GM18520 (cell line): Measurements from ENCODE around the gene ANKDD1A.

Experiments used
- ATAC-seq: cut with Tn5 transposase; IDR thresholded peaks from one replicate; pipeline ENCODE4 v1.9.1; 2021; ENCODE audit not compliant: unreplicated experiment

The ANKDD1A gene

DNA sequence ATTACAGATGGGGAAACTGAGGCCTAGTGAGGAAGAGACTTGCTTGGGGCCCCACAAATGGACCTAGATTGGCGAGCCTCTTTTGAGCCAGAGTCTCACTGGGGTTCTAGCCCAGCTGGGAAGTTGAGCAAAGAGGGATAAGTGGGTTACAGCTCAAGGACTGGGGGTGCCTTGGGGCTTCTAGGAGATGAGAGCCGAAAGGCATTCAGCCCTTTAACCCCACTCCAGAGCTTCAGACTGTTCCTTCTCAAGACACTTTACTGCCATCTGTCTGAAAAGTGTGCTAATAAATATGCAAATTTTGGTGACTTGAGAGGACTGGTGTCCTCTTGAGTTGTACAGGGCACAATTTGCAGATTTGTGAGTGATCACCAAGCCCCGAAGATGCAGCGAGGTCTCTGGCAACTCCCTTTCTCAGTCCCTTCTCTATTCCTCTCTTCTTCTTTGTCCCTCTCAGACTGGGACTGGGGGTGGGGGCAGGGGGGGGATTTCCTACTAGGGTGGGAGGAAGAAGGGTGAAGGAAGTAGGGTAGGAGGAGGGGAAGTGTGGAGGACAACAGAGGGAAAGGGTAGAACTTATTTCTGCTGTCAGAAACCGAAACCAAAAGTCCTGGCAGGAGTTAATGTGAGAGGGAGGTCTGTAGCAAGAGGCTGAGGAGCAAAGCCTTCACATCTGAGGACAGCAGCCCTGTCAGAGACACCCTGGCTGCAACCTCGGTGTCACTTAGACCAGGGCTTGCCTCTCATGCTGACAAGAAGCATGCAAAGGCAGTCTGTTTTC is 16.2 kb upstream of the ANKDD1A start:
- peak; percentile 25 for ATAC-seq

DNA sequence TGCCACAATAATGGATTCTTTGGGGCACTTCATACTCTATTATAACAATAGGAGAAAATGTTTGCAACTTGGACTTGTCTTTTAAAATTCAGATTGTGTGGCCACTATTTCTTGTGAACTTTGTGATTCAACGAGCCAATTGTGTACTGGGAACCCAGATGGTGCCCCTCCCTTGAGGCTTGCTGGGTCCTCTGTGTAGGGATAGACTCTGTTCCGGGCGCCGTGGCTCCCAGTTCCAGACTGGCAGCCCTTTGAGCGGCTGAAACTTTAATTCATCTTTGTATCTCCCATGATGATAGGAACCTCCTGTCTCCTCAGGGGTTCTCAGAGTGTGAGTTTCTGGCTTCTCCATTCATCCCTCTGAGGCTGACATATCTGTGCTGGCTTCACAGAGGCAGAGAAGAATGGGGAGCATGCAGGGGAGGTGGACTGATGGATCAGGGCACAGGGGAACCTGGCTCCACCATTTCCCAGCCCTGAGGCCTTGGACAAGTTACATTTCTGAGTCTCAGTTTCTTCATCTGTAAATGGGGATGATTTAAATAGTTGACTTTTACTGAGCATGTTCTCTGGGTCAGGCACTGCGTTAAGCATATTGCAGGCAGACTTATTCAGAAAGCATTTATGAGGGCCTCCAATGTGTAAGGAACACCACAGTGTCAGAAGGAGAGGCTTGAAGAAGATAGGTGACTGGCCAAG is 15.2 kb upstream of the ANKDD1A start:
- no peak for ATAC-seq

DNA sequence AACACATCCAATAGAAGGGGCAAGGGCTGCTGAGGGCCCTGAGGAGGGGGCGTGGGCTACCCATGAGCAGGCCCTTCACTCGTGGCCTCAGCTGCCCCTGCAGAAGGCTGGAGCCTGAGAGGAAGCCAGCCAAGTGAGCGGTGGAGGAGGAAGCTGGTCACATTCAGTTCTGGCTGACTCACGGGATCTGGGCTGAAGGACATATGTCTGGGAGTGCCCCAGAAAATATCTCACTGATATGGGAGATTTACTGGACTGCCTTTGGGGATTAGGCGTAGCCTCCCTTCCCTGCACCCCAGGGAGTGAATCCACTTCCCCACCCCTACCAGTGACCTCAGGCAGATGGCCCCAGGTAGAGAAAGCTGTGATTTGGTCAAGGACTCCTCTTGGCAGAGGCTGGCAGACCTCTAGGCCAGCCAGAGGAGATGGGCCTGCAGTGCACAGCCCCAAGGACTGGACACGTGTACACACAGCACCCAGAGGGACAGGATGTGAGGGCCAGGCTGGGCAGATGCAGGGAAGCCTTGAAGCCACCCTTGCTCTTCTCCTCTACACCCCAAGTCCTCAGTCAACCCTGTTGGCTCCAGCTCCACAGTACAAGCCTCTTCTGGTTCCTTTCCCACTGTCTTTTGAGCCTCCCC is 14.2 kb upstream of the ANKDD1A start:
- ATAC-seq, result no peak

DNA sequence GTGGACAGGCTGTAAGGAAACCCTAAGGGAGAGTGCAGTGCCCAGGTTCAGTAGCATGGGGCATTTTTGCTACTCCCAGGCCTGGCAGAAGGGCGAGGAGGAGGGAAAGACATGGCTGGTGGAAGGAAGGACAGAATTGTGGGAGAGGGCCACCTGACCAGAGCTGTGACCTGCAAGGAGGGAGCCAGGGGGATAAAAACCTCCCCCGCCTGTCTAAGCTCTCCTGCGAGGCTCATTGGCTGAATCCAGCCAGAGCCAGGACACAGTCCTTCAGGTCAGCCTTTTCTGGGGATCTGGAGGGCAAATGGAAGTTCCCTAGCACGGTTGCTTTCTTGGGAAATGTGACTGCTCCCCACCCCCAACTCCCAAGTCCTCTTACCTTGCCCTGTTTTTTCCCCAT is 13.3 kb upstream of the ANKDD1A start:
- no peak for ATAC-seq

DNA sequence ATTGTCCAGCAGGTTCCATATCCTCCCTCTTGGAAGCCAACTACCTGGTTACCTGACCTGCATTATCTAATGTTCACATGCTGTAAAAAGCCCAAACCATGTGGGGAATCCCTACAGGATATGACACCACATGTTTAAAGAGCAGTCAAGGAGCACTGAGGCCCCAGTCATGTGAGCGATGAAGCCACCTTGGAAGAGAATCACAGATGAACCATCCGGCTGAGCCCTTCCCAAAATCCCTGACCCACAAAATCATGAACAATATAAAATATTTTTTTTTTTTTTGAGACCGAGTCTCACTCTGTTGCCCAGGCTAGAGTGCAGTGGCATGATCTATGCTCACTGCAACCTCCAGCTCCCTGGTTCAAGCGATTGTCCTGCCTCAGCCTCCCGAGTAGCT is 10.6 kb upstream of the ANKDD1A start:
- ATAC-seq, result no peak

DNA sequence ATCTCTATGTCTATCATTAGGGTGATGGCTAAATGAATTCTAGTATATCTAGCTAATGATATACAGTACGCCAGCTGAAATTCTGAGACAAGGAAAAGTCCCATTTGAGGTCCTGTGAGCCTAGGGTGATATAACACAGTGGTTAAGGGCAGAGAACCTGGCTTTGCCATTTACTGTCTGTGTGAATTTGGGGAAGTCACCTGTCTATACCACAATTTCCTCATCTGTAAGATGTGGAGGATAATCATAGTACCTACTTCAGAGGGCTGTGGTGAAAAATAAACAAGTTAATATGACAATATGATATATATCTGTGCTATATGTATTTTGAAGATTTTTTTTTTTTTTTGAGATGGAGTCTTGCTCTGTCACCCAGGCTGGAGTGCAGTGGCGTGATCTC is 9.8 kb upstream of the ANKDD1A start:
- ATAC-seq, result no peak

DNA sequence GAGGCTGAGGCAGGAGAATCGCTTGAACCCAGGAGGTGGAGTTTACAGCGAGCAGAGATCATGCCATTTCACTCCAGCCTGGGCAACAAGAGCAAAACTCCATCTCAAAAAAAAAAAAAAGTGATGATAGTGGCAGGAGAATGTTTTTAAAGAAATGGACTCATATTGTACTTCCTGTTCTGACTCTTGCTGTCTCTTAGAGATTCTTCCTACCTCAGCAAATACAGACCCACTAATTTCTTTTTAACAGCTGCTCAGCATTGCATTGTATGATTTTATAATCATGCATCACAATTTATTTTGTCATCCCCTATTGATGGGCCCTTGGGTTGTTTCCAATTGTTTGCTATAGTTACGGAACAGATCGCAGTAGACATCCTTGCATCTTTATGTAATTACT is 8.8 kb upstream of the ANKDD1A start:
- ATAC-seq, result no peak

DNA sequence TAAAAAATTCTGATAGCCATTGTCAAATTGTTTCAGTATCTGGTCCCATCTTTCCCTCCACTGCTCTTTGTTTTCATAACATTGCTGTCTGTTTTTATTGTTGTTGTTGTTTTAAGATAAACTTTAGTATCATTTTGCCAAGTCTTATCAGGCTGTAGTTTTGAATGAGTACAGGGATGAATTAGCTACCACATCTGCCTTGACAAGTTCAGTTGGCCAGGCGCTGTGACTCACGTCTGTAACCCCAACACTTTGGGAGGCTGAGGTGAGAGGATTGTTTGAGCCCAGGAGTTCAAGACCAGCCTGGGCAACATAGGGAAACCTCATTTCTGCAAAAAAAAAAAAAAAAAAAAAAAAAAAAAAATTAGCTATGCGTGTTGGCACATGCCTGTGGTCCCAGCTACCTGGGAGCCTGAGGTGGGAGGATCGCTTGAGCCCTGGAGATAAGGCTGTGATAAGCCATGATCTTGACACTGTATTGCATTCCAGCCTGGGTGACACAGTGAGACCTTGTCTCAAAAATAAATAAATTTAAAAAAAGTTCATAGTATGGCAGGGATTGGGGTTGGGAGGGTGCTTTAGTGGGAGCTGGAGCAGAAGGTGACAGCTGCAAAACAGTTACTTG is 8.3 kb upstream of the ANKDD1A start:
- no peak for ATAC-seq

DNA sequence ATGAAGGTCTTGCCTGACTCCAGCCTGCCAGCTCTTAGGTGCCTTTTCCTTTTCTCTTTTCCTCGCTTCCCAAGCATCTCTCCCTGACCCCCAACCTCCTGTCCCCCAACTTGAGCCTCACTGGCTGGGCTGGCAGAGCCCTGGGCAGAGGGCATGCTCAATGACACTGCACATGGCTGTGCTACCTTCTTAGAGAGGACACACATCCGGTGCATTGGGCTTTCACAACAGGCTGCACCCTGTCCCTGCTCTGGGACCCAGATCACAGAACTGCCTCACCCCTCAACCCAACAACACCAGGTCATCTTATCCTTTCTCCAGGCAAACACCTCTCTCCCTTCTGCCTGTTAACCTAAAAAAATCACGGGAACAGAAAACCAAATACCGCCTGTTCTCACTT is 7.5 kb upstream of the ANKDD1A start:
- ATAC-seq, result no peak

DNA sequence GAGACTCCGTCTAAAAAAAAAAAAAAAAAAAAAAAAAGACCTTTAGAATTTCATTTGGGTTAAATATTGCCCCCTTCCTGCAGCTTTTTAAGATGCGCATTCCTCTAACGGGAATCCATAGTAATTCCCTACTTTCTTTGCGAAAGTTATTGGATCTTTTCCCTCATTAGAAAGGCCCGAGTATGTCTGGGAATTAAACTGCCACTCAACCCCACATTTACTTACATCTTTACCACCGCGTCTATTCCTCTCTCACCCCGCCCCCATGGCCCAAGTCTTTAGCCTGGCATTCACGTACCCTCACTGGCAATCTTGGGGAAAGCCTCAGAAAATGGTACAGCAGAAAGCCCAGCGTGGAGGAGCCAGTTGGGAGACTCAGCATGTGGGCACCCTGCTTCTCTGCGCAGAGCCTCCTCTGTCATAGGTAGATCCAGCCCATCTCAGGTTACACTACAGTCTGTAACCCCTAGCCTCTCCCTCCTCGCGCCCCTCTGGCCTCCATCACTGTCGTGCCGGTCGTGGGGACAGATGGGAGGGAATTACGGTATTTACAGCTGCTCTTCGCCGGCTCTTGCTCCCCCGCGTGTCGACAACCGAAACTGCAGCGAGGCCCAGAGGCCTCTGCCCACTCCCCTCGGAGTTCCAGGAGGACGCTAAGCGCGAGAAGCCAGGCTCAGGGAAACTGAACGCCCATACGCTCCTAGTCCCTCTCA is 6.4 kb upstream of the ANKDD1A start:
- peak; percentile 50 for ATAC-seq

DNA sequence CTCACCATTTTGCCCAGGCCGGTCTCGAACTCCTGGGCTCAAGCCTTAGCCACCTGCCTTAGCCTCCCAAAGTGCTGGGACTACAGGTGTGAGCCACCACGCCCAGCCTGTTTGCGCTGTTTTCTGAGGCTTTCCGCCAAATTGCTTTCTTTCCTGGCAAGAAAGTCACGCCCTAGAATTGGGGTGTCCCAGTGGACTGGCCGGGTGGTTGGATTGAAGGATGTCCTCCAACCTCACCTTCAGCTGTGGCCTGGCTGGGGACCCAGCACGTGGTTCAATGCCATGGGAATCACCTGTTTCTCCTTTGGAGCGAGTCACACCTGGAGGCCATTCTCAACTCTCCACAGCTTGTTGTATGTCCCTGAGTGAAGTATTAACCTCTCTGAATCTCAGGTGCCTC is 5.8 kb upstream of the ANKDD1A start:
- ATAC-seq, result no peak

DNA sequence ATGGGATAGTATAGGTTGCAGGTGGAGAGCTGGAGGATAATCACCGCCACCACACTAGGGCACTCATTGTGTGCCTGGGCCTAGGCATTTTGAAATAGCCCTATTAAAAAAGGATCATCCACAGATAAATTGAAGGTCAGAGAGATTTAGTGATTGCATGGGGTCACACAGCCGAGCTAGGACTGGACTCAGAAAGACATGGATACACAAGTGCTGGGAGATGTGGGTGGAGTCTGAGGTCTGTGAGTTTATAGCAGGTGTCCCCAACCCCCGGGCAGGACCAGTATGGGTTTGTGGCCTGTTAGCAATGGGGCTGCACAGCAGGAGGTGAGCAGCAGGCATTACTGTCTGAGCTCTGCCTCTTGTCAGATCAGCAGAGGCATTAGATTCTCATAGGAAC is 5.3 kb upstream of the ANKDD1A start:
- no peak for ATAC-seq

DNA sequence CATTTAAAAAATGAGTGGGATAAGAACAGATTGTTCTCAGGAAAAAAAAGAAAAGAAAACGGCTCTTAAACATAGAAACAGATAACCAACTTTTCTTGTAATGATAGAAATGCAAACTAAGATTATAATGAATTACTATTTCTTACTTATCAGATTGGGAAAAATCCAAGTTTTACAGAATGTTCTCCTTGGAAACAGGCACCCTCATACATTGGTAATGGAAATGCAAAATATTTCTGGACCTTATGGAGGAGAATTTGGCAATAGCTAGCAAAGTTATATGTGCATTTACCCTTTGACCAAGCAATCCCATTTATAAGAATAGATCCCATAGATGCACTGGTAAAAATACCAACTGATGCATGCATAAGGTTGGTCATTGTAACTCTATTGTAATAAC is 3.7 kb upstream of the ANKDD1A start:
- ATAC-seq, result no peak

DNA sequence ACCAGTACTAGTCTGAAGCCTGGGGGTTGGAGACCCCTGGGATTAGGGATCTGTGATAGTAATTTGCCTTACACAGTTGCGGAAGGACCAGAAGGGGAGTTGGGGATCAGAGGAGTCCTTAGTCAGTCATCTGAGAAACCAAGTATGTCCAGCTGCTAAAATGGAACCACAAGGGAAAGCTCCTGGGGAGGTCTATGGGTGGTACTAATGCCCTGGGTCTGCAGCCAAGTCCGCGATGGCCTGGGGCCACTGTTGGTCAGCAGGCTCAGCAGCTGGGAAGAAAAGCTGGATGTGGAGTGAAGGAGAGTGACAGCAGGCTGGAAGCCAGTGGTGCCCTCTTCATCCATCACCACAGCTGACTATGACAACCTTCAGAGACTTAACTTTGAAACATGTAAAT is 2.2 kb upstream of the ANKDD1A start:
- no peak for ATAC-seq

DNA sequence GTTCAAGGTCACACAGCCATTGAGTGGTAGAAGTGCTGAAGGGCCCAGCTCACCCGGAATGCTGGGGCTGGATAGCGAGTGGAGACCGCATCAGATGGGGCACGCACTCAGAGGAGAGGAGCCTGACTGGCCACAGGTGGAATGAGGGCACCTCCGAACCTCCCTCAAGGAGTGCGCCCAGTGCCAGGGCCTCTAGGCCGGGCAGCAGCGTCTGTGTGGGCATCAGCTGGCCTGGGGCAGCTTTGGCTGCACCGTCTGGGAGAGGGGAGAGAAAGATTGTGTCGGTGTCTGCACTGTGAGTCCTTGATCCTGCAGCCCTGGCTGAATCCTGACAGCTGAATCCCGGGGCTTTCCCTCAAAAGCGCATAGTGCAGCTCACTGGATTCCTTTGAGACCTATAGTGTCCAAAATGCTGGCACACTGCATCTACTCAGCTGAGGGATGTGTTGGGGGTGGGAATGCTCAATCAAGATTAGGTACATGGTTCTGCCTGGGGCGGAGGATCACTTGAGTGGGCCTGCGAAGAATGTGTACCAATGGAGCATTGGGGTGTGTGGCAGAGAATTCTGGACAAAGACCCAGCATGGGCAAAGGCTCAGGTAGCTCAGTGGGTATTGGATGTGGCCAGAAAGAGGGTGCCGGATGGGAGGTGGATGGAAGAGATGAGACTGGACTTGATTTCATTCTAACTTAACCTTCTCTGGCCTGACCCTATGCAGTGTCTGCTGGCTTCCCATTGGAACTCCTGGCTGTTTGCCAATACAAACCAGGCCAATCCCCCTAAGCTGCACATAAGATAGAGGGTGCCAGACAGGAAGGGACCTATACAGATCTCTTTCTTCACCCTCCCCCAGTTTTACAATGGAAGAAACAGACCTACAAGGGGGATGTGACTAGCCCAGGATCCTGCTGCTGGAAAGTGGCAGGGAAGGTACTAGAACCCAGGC is 950 bp downstream of the ANKDD1A start:
- ATAC-seq, result no peak

DNA sequence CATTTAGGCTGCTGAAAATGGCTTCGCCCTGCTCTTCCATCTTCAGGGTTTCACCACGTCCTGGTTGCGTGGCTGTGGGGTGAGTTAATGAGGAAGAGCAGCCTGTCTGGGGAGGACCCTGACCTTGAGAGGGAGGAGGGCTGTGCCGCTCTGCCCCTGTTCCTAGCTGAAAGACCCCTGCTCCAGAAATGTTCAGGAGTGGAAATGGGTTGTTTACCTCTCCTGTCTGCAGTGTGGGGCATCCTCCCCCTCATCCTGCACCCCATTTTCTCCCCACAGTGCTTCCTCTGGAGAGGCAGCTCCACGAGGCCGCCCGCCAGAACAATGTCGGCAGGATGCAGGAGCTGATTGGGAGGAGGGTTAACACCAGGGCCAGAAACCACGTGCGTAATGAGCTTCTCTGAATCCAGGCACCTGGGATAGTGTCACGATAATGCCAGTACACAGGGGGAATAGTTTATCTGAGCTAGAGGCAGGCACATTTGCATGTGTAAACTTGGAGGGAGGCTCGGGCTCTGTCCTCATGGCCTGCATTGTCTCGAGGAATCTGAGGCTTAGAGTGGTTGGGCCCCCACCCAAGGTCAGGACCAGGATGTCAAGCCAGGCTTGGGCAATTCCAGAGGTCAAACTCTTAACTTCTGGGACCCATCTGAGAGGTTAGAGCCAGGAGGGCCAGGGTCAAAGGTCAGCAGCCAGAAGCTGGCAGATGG is 4.0 kb downstream of the ANKDD1A start:
- ATAC-seq, result no peak

DNA sequence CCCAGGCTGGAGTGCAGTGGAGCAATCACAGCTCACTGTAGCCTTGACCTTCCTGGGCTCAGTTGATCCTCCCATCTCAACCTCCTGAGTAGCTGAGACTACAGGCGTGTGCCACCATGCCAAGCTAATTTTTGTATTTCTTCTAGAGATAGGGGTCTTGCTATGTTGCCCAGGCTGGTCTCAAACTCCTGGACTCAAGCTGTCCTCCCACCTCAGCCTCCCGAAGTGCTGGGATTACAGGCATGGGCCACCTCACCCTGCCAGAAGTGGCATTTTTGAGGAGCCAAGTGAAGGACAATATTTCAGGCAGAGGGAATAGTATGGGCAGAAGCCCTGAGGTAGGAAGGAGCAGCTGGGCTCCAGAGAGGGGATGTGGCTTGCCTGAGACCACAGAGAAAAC is 4.7 kb downstream of the ANKDD1A start:
- no peak for ATAC-seq

DNA sequence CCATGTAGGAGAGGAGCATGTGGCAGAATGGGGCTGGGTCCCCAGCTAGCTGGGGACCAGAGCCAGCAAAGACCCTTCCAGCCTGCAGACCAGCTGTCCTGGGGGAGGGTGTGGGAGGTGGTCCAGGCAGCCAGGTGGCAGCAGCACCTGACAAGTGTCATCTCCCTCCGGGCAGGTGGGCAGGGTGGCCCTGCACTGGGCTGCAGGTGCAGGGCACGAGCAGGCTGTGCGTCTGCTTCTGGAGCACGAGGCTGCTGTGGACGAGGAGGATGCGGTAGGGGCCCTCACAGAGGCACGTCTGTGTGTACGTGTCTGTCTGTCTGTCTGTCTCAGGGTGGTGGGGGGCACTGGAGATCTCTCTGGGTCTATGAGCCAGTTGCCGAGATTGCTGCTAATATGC is 5.5 kb downstream of the ANKDD1A start:
- no peak for ATAC-seq

DNA sequence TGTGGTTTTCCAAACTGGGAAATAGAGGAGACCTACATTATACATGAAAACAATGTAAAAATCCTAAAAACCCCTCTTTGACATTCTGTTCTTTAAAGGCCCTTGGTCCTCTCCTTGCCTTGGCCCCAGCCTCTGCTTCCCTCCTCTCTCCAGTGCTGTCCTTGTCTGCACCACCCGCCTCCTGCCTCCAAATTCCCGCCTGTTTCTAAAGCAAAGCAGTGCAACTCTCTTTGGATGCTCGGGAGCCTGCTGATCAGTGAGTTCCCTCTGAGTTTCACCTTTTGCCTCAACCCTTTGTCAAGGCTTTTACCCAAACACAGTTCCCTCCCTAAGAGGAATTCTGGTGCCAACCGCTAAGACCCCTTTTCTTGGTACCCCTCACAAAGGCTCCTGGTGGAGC is 8.0 kb downstream of the ANKDD1A start:
- no peak for ATAC-seq
